ENCODE results near the gene E2F1.
A peak's percentile ranks its signal among the peaks of the same experiment; 100 is the strongest.

The E2F1 gene

GRCh38 chr20:33672426-33673113, 13.6 kb downstream of the E2F1 start:
- DNase-seq (ENCODE audit: low read depth in 2 of 3, low spot score in 1 of 3) = no peak

DNA sequence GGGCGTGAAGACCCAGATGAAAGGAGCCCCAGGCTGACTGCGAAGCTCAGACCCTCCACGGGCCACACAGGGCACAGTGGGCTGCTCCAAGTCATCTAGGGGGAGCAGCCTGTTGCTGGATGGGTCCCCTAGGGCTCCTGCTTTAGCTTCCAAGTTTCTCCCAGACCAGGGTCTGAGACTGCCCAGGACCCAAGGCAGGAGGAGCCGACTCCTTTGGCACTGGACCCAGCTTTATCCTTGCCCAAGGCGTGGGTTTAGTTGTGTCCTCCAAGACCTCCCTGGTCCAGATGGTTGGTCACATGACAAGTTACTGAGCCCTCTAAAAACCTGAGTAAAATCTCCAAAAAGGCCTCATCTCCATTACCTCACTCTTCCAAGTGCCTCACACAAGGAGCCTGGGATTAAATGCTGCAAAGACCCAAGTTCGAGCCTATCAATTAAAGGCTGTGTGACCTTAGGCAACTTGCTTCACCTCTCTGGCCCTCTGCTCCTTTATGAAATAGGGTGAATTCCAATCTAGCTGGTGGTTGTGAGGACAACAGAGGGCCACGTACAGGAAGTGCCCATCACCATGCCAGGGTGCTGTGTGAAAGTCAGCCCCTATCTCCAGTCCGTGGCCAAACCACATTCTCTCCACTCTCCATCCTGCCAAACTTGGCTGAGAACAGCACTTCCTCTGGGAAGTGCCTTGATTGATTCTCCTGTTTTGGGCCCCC, 14.5 kb downstream of the E2F1 start:
- DNase-seq (ENCODE audit: low read depth in 2 of 3, low spot score in 1 of 3) = no peak

- no peak for DNase-seq (ENCODE audit: low read depth in 2 of 3, low spot score in 1 of 3)
Observed at GRCh38 chr20:33670715-33671499, 15.3 kb downstream of the E2F1 start.

GRCh38 chr20:33669873-33670640, 16.1 kb downstream of the E2F1 start:
- no peak for DNase-seq (ENCODE audit: low read depth in 2 of 3, low spot score in 1 of 3)

GRCh38 chr20:33669224-33669623, 17.0 kb downstream of the E2F1 start:
- no peak for DNase-seq (ENCODE audit: low read depth in 2 of 3, low spot score in 1 of 3)

- DNase-seq (ENCODE audit: low read depth in 2 of 3, low spot score in 1 of 3) = no peak
Observed at GRCh38 chr20:33668466-33669155, 17.6 kb downstream of the E2F1 start.

GRCh38 chr20:33667676-33668465, 18.3 kb downstream of the E2F1 start:
- peak; percentile 70 to 80 (median 75) for DNase-seq (ENCODE audit: low read depth in 2 of 3, low spot score in 1 of 3)

- peak in 1 of 3 donors; percentile 40 for DNase-seq (ENCODE audit: low read depth in 2 of 3, low spot score in 1 of 3)
Observed at GRCh38 chr20:33667245-33667675, 18.9 kb downstream of the E2F1 start.

DNA sequence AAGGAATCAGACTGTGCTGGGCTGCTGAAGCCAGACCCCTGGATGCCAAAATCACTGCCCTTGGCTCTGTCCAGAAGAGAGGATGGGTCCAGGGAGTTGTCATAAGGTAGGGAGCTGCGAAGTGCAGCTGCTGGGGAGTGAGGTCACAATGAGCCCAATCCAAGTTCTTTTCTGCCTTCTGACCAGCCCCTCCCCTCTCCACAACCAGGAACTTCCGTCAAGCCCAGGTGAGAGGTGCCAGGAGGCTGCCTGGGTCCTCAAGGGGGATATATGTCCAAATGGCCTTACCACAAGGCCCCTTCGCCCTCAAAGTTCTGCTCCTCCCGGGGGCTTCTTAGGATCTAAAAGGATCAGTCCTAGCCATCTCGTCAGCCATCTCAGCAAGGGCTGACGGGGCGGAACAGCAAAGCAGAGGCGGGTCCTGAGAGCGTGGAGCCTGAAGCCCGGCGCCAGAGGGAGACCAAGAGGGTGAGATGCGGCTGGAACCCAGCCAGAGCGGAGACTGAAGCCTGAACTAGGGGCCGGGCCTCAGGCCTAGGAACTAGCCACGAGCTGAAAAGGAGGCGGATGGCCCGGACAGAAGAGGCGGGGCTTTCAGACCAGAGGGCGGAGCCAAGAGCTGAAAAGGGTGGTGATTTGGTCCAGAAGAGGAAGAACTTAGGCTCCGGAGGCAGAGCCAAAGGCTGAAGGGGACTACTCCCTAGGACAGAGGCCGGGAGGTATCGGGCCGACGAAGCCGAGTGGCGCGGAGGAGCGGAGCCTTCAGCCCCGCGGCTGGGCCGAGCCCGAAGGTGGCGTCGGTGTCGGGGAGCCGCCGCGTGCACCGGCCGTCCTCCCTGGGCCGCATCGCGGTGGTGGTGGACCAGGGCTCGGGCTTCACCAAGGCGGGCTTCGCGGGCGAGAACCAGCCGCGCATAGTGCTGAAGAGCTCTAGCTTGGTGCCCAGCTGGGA, 19.6 kb downstream of the E2F1 start, which contains the start of gene ACTL10:
Gene ACTL10 (plus strand): TSS at position 651 of the 952 bp plus-strand sequence. CDS start 555 bp downstream, outside the sequence.
- peak; percentile 81 to 87 (median 86) for DNase-seq (ENCODE audit: low read depth in 2 of 3, low spot score in 1 of 3)

GRCh38 chr20:33664762-33665144, 21.4 kb downstream of the E2F1 start:
- DNase-seq (ENCODE audit: low read depth in 2 of 3, low spot score in 1 of 3) = no peak

GRCh38 chr20:33664085-33664761, 22.0 kb downstream of the E2F1 start:
- no peak for DNase-seq (ENCODE audit: low read depth in 2 of 3, low spot score in 1 of 3)

- peak; percentile 63 to 84 (median 68) for DNase-seq (ENCODE audit: low read depth in 2 of 3, low spot score in 1 of 3)
Observed at GRCh38 chr20:33663161-33664084, 22.8 kb downstream of the E2F1 start.

DNA sequence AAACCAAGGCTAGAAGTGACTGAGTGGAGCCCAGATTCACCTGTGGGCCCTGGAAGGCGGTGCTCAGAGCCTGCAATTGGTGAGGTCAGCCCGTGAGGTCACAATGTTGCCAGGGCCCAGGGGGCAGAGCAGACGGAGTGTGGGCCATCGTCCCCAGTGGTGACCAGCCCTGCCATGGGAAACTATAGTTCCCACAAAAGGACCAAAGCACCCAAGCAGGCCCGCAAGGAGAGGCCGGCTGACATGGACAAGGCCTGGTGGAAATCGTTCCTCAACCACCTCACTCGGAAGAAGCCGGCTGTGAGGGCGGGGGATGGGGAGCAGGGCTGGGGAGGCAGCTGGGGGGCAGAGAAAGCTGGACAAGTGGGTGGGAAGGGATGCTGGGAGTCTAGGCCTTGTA, 24.0 kb downstream of the E2F1 start, which contains the start of gene C20orf144:
Gene C20orf144 (plus strand): TSS at position 156 of the 400 bp plus-strand sequence. CDS start 19 bp downstream, at position 175.
- no peak for DNase-seq (ENCODE audit: low read depth in 2 of 3, low spot score in 1 of 3)

DNA sequence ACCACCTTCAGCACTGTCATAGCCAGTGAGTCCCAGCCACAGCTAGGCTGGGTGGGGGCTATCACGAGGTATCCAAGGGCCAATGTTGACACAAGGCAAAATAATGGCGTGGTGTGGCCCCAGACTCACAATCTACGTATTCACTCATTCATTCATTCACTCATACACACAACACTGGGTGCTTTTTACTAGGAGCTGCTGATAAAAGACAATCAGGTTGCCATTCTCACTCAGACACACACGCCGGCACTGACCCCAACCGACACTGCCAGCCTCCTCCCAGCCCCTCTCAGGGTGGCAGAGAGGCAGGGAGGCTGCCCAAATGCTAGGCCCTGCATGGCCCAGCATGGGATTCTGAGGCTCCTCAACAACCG, 25.5 kb downstream of the E2F1 start:
- DNase-seq (ENCODE audit: low read depth in 2 of 3, low spot score in 1 of 3) = no peak

- no peak for DNase-seq (ENCODE audit: low read depth in 2 of 3, low spot score in 1 of 3)
Observed at GRCh38 chr20:33660035-33660684, 26.0 kb downstream of the E2F1 start.

GRCh38 chr20:33659341-33660034, 26.7 kb downstream of the E2F1 start:
- DNase-seq (ENCODE audit: low read depth in 2 of 3, low spot score in 1 of 3) = no peak
